ENCODE results near the gene TUBB4B.

DNA sequence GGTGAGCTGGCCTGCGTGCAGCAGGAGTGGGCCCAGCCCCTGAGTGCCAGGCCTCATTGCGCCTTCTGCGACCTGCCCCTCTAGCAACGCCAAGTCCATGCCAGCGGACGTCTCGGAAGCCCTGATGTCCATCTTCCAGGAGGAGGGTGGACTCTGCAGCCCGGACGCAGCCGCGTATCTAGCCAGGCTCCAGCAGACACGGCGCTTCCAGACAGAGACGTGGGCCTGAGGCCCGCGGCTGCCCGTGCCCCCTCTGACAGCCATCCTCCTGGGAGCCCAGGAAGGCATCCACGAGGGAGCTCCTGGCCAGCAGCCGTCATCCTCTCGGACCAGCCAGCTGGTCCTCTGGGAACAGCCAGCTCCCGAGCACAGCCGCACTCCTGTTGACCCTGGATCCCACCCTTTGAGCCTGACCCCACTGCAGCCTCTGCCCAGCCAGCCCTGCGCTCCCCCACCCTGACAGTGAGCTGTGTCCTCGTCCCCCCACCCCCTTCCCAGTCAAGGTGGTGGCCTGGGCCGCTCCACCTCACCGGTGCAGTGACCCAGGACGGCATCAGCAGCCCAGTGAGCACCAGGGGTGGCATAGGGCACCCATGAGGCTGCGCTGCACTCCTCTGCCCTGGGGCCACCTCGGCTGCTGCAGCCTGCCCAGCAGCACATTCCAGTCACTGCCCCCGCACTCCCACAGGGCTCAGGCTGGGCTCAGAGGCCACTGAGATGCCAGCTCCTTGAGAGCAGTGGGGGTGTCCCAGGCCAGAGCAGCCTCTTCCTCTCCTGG lies 24.7 kb upstream of the TUBB4B start:
- TF ChIP-seq, protein P1, sequence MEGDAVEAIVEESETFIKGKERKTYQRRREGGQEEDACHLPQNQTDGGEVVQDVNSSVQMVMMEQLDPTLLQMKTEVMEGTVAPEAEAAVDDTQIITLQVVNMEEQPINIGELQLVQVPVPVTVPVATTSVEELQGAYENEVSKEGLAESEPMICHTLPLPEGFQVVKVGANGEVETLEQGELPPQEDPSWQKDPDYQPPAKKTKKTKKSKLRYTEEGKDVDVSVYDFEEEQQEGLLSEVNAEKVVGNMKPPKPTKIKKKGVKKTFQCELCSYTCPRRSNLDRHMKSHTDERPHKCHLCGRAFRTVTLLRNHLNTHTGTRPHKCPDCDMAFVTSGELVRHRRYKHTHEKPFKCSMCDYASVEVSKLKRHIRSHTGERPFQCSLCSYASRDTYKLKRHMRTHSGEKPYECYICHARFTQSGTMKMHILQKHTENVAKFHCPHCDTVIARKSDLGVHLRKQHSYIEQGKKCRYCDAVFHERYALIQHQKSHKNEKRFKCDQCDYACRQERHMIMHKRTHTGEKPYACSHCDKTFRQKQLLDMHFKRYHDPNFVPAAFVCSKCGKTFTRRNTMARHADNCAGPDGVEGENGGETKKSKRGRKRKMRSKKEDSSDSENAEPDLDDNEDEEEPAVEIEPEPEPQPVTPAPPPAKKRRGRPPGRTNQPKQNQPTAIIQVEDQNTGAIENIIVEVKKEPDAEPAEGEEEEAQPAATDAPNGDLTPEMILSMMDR (conservative IDR thresholded peaks at IDR 0.05; ENCODE audit: low read depth, low read length) = no peak
- TF ChIP-seq CHD1 (IDR thresholded peaks at IDR 0.05; ENCODE audit: low read depth, low read length) (no peak), CEBPB (IDR thresholded peaks at IDR 0.05; ENCODE audit: low read depth, low read length) (no peak), POLR2A (IDR thresholded peaks at IDR 0.05; ENCODE audit: low read depth, low read length) (no peak), MXI1 (IDR thresholded peaks at IDR 0.05; ENCODE audit: borderline replicate concordance, low read depth, low read length) (no peak), FOS (IDR thresholded peaks at IDR 0.05; ENCODE audit: low read depth, low read length) (no peak), MAZ (IDR thresholded peaks at IDR 0.05; ENCODE audit: borderline replicate concordance, low read depth, low read length) (no peak), RCOR1 (IDR thresholded peaks at IDR 0.05; ENCODE audit: insufficient replicate concordance, low read length) (no peak), SMC3 (IDR thresholded peaks at IDR 0.05; ENCODE audit: low read depth, low read length) (no peak), BHLHE40 (IDR thresholded peaks at IDR 0.05; ENCODE audit: low read depth, low read length) (no peak), RAD21 (IDR thresholded peaks at IDR 0.05; ENCODE audit: low read length) (no peak)
- TF ChIP-seq, protein P2, sequence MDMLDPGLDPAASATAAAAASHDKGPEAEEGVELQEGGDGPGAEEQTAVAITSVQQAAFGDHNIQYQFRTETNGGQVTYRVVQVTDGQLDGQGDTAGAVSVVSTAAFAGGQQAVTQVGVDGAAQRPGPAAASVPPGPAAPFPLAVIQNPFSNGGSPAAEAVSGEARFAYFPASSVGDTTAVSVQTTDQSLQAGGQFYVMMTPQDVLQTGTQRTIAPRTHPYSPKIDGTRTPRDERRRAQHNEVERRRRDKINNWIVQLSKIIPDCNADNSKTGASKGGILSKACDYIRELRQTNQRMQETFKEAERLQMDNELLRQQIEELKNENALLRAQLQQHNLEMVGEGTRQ (IDR thresholded peaks at IDR 0.05; ENCODE audit: low read depth, low read length) = no peak

Measured in IMR-90 (cell line).